MCF 10A (cell line): ENCODE data around the gene PIEZO2. TPM values are rescaled to one million over a fixed set of nuclear protein-coding genes. Genes with fewer than 3 reads are reported as not detected.

Experiments used
- BruUV-seq: library from RNA; stranded (reverse); fragments of 400-500 nt; replicated peaks from 2 replicates; lab custom pipeline; 2021; lab: Mats Ljungman, UMichigan
- CTCF ChIA-PET: fragments of 300-600 bp; sonication (Branson Sonifier 250); formaldehyde crosslinking; extraction: SDS; loops from one replicate; lab custom pipeline; 2021; ENCODE audit warnings: antibody characterized with exemption, inconsistent platforms; lab: Yijun Ruan, JAX
- POLR2A ChIA-PET: fragments of 300-600, 350-650 bp; sonication (Branson Sonifier 250); formaldehyde crosslinking; extraction: SDS; loops from one replicate; lab custom pipeline; 2020; ENCODE audit warnings: antibody characterized with exemption, inconsistent platforms; lab: Yijun Ruan, JAX
- DNase-seq: peaks from one replicate; pipeline ENCODE4 v3.0.0-alpha.2; 2018; ENCODE audit not compliant: unreplicated experiment
- H3K27ac Mint-ChIP-seq: one replicate; pipeline ENCODE4 v1.8.0; 2022; ENCODE audit warnings: mild to moderate bottlenecking, low read depth, mixed read lengths; ENCODE audit not compliant: unreplicated experiment
- H3K27me3 Mint-ChIP-seq: one replicate; pipeline ENCODE4 v1.8.0; 2022; ENCODE audit warnings: mixed read lengths; ENCODE audit not compliant: insufficient read depth, unreplicated experiment
- H3K36me3 Mint-ChIP-seq: one replicate; pipeline ENCODE4 v1.8.0; 2022; ENCODE audit warnings: mild to moderate bottlenecking, moderate library complexity, mixed read lengths; ENCODE audit not compliant: insufficient read depth, unreplicated experiment
- H3K4me1 Mint-ChIP-seq: one replicate; pipeline ENCODE4 v1.8.0; 2022; ENCODE audit warnings: mixed read lengths; ENCODE audit not compliant: insufficient read depth, unreplicated experiment
- H3K4me3 Mint-ChIP-seq: one replicate; pipeline ENCODE4 v1.8.0; 2022; ENCODE audit warnings: mild to moderate bottlenecking, moderate library complexity, mixed read lengths; ENCODE audit not compliant: unreplicated experiment
- H3K9me3 Mint-ChIP-seq: one replicate; pipeline ENCODE4 v1.8.0; 2022; ENCODE audit warnings: mixed read lengths; ENCODE audit not compliant: unreplicated experiment
- CTCF ChIP-seq: fragments of 200-600 bp; IDR thresholded peaks from one replicate; pipeline ENCODE4 v1.8.0; 2022; ENCODE audit warnings: antibody characterized with exemption, mild to moderate bottlenecking; ENCODE audit not compliant: unreplicated experiment
- intact Hi-C: fragments of 100-400 bp; cut with micrococcal nuclease; formaldehyde crosslinking; loops from 2 replicates; pipeline ENCODE4 v1.14.1; 2022
- total RNA-seq: library from RNA; stranded (reverse); gene quantifications from 2 replicates; pipeline ENCODE4 v1.2.3, GENCODE V29; 2022

The PIEZO2 gene
- total RNA-seq, 1 experiment from 2014 or later, result 0.49 TPM

GRCh38 chr18:10685484-10685883, 463.9 kb downstream of the PIEZO2 start:
- TF ChIP-seq CTCF, result no peak
- H3K27me3 Mint-ChIP-seq, result no peaks in the 10 kb centered on the region
- no peak for DNase-seq
- no peak overlapping the region for H3K4me3 Mint-ChIP-seq
- peaks cover 9% of the 10 kb centered on the region for H3K36me3 Mint-ChIP-seq
- H3K27ac Mint-ChIP-seq, result no peak overlapping the region
- peaks cover 21% of the 10 kb centered on the region for H3K4me1 Mint-ChIP-seq
- intact Hi-C loops, result no loop called here
- ChIA-PET CTCF (interaction anchor here (0.6 to 1.4 kb wide), 2 partner anchors 8 to 125 kb away, joined by 3 to 4 read pairs; no protein-coding TSS in a partner anchor), POLR2A (interaction anchor here (0.6 kb wide), 1 partner anchor 76 kb away, joined by 3 read pairs; no protein-coding TSS in a partner anchor)
- H3K9me3 Mint-ChIP-seq, result no peaks in the 10 kb centered on the region
- BruUV-seq, result no TSS peak

- intact Hi-C loops, result no loop called here
- Mint-ChIP-seq H3K27me3 (no peaks in the 10 kb centered on the region), H3K36me3 (no peaks in the 10 kb centered on the region), H3K4me3 (no peak overlapping the region), H3K4me1 (peaks cover 15% of the 10 kb centered on the region), H3K9me3 (no peaks in the 10 kb centered on the region), H3K27ac (no peak overlapping the region)
- TF ChIP-seq CTCF, result no peak
- DNase-seq, result no peak
- no TSS peak for BruUV-seq
- POLR2A ChIA-PET, result no interaction called here
- CTCF ChIA-PET, result no interaction called here
Measured at GRCh38 chr18:10682368-10682714, 467.0 kb downstream of the PIEZO2 start.

- no TSS peak for BruUV-seq
- Mint-ChIP-seq H3K27me3 (no peaks in the 10 kb centered on the region), H3K27ac (no peak overlapping the region), H3K36me3 (no peaks in the 10 kb centered on the region), H3K4me1 (peaks cover 9% of the 10 kb centered on the region), H3K9me3 (no peaks in the 10 kb centered on the region), H3K4me3 (no peak overlapping the region)
- CTCF ChIA-PET, result no interaction called here
- POLR2A ChIA-PET, result no interaction called here
- intact Hi-C loops, result no loop called here
- no peak for TF ChIP-seq CTCF
- DNase-seq, result no peak
Measured at GRCh38 chr18:10681581-10682367, 467.6 kb downstream of the PIEZO2 start.

- no peak overlapping the region for H3K4me3 Mint-ChIP-seq
- peaks cover 5% of the 10 kb centered on the region for H3K4me1 Mint-ChIP-seq
- POLR2A ChIA-PET, result interaction anchor here (1.3 kb wide), 1 partner anchor 116 kb away, joined by 4 read pairs; no protein-coding TSS in a partner anchor
- BruUV-seq, result no TSS peak
- H3K27ac Mint-ChIP-seq, result no peak overlapping the region
- no peak for TF ChIP-seq CTCF
- no peaks in the 10 kb centered on the region for H3K27me3 Mint-ChIP-seq
- CTCF ChIA-PET, result no interaction called here
- H3K36me3 Mint-ChIP-seq, result no peaks in the 10 kb centered on the region
- no peak for DNase-seq
- intact Hi-C loops, result no loop called here
- no peaks in the 10 kb centered on the region for H3K9me3 Mint-ChIP-seq
Measured at GRCh38 chr18:10680271-10680596, 469.1 kb downstream of the PIEZO2 start.
